ENCODE data around the gene TRABD2B. TPM values are rescaled to one million over a fixed set of nuclear protein-coding genes. Genes with fewer than 3 reads are reported as not detected.
A peak's percentile ranks its signal among the peaks of the same experiment; 100 is the strongest.

TRABD2B gene
- polyA plus RNA-seq, 1 donor, result 3.0 TPM

DNA sequence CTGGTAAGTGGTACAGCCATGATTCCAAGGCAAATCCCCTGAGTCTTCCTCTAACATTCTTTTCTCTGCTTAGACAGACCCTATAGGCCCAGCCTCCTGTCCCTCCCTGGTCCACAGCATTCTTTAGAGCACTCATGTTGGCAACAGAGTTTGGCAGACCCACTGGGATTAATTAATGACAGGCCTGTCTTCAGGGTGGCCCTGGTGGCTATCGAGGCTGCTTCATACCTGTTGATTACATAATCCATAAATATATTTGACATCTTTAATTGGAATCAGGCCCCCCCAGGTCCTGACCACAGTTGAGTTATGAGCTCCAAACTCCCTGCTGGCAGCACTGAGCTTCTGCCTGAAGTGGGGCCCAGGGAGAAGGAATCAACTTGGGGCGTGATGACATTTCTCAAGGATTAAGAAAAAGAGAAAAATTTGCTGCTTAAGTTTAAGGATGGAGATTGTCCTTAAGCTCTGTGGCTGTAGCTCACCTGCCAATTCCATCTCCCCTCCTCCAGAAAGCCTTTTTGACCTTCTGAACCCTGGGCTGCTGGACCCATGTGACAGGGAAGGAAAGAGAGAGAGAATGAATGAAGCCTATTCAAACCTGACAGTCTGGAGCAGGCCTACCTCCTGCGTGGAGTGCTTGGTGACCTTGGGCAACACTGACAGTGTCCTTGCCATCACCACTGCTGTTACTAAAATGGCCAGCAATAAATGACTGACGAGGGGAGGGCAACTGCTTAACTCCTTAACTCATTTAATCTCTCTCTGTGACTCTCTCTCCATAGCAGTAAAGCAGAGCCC lies 156.6 kb downstream of the TRABD2B start:
- DNase-seq, result peak in 1 of 2 donors; percentile 43
- no CpG with 5 or more reads among the region's 4 CpGs for WGBS (ENCODE audit: insufficient coverage, low lambda C conversion rate)
- Histone ChIP-seq H3K9me3 (ENCODE audit: control insufficient read depth, low read depth, low read length) (no peaks in the 10 kb centered on the region), H3K27ac (ENCODE audit: low read length) (no peak overlapping the region), H3K27me3 (ENCODE audit: control insufficient read depth, insufficient read depth, low read length) (no peaks in the 10 kb centered on the region), H3K4me3 (ENCODE audit: low read length) (no peak overlapping the region), H3K4me1 (ENCODE audit: control insufficient read depth, insufficient read depth, low read length) (peaks cover 47% of the 10 kb centered on the region), H3K36me3 (ENCODE audit: control insufficient read depth, insufficient read depth, low read length) (no peaks in the 10 kb centered on the region)

DNA sequence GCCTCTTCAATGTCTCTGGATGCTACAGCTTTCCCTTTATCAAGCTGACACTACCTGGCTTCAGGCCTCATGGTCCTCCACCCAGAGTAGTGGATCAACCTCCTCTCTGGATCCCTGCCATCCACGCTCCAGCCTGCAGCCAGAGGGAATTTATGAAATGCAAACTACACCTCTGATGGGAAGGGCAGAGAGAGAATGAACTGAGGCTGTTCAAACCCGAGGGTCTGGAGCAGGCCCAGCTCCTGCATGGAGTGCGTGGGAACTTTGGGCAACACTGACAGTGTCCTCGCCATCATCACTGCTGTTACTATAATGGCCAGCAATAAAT lies 157.8 kb downstream of the TRABD2B start:
- no peak for DNase-seq
- Histone ChIP-seq H3K4me1 (ENCODE audit: control insufficient read depth, insufficient read depth, low read length) (peaks cover 42% of the 10 kb centered on the region), H3K36me3 (ENCODE audit: control insufficient read depth, insufficient read depth, low read length) (no peaks in the 10 kb centered on the region), H3K9me3 (ENCODE audit: control insufficient read depth, low read depth, low read length) (peaks cover 3% of the 10 kb centered on the region), H3K4me3 (ENCODE audit: low read length) (no peak overlapping the region), H3K27me3 (ENCODE audit: control insufficient read depth, insufficient read depth, low read length) (no peaks in the 10 kb centered on the region), H3K27ac (ENCODE audit: low read length) (no peak overlapping the region)
- no CpG with 5 or more reads among the region's 4 CpGs for WGBS (ENCODE audit: insufficient coverage, low lambda C conversion rate)

DNA sequence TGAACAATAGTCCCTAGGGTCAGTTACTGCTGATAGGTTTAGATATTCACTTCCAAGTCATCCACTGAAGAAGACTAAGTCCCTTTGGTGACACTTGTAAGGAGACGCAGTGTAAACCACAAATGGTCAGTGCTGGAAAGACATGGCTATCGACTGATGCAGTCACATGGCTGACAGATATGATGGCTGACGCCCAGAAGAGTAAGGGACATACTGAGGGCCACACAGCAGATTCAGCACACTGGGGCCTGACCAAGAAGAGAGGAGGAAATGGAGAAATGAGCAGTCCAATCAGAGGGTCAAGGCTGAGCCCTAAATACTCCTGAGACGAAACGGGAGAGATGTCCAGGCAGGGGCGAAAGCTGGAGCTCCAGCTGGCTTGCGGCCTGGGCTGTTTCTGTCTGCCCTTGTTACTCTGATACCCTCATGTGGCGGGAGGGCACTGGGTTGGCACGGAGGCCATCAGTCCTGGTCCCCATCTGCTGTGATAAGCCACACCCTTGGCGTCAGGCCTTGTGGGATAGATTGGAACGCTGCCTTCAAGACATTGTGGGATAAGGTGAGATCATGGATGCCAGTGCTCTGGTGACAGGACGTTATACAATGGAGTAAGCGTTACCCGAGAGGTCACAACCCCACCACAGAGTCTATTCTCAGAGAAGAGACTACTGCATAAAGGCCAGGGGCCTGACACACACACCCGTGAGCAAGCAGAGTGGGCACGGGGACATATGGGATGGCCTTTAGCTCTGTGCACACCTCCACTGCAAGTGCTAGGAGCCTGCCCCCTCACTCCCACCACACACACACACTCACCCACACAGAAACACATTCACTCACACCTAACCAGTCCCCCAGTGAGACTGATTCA lies 158.4 kb downstream of the TRABD2B start:
- no peak for DNase-seq
- H3K27ac ChIP-seq (ENCODE audit: low read length), result no peak overlapping the region
- H3K9me3 ChIP-seq (ENCODE audit: control insufficient read depth, low read depth, low read length), result peaks cover 3% of the 10 kb centered on the region
- H3K36me3 ChIP-seq (ENCODE audit: control insufficient read depth, insufficient read depth, low read length), result no peaks in the 10 kb centered on the region
- peaks cover 36% of the 10 kb centered on the region for H3K4me1 ChIP-seq (ENCODE audit: control insufficient read depth, insufficient read depth, low read length)
- WGBS (ENCODE audit: insufficient coverage, low lambda C conversion rate), result no CpG with 5 or more reads among the region's 16 CpGs
- no peak overlapping the region for H3K4me3 ChIP-seq (ENCODE audit: low read length)
- no peaks in the 10 kb centered on the region for H3K27me3 ChIP-seq (ENCODE audit: control insufficient read depth, insufficient read depth, low read length)

DNA sequence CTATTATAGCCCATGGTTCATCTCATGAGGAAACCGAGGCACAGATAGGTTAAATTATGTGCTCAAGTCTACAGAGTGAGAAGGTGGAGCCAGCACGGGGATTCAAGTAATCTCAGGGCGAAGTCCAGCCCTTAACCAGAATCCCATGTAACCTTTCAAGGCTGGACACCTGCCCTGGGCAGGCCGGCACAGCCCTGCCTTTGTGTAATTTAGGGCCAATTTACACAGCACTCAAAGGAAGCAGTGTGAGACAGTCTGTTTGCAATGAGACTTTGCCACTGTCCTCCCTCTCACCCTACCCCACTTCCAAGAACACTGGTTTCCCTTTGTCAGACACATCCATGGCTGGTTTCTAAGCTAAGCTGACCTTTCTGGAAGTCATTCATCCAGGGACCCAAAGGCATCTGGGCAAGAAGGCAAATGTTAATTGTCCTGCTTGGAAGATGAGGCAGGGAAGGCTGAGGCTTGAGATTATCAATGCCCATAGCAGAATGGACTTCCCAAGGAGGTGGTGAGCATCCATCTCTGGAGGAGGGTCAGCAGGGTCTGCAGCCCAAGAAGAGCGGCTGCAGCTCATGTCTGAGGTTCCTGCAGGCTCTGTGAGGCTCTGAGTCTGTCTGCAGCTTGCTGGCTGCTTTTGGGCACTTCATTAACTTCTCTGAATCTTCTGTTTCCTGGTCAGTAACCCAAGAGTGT lies 159.2 kb downstream of the TRABD2B start:
- H3K9me3 ChIP-seq (ENCODE audit: control insufficient read depth, low read depth, low read length), result peaks cover 3% of the 10 kb centered on the region
- no peaks in the 10 kb centered on the region for H3K36me3 ChIP-seq (ENCODE audit: control insufficient read depth, insufficient read depth, low read length)
- WGBS (ENCODE audit: insufficient coverage, low lambda C conversion rate), result no CpG with 5 or more reads among the region's 5 CpGs
- H3K4me3 ChIP-seq (ENCODE audit: low read length), result no peak overlapping the region
- DNase-seq, result peak; percentile 45 to 76
- peaks cover 34% of the 10 kb centered on the region for H3K4me1 ChIP-seq (ENCODE audit: control insufficient read depth, insufficient read depth, low read length)
- peak overlapping the region; percentile 14 for H3K27ac ChIP-seq (ENCODE audit: low read length)
- no peaks in the 10 kb centered on the region for H3K27me3 ChIP-seq (ENCODE audit: control insufficient read depth, insufficient read depth, low read length)

DNA sequence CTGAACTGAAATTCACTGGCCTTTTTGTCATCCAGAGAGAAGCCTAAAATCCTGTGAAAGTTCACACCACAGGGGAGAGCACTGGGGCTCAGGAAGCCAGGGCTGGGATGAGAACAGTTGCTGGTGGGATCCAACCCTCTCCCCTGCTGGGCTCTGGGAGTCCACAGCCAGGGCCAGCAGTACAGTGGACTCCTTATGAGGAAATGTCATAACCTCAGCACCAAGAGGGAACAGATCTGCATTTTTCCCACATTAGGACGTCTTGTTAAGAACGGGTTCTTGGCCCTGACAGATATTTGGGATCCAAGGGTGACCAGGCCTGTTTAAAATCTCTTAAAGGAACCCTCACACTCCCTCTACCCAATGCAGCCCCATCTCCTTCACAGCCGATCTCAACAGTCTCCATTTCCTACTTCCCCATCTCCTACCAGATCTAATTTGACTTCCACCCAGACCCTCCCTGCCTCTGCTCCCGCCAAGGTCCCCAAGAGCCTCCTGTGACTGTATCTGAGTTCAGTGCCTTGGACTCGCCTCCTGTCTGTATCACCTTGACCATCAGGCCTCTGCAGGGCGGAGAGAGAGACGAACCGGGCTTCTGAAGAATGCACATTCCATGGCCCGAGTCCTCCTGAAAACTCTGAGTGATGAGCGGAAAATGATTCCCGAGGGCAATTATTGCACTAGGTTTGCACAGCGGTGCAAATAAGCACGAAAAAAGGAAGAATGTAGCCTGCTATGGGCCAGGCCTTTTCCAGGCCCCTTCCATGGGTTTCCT lies 159.9 kb downstream of the TRABD2B start:
- no peak for DNase-seq
- peaks cover 34% of the 10 kb centered on the region for H3K4me1 ChIP-seq (ENCODE audit: control insufficient read depth, insufficient read depth, low read length)
- H3K9me3 ChIP-seq (ENCODE audit: control insufficient read depth, low read depth, low read length), result peaks cover 3% of the 10 kb centered on the region
- WGBS (ENCODE audit: insufficient coverage, low lambda C conversion rate), result no CpG with 5 or more reads among the region's 13 CpGs
- no peaks in the 10 kb centered on the region for H3K36me3 ChIP-seq (ENCODE audit: control insufficient read depth, insufficient read depth, low read length)
- no peaks in the 10 kb centered on the region for H3K27me3 ChIP-seq (ENCODE audit: control insufficient read depth, insufficient read depth, low read length)
- peak overlapping the region; percentile 28 for H3K27ac ChIP-seq (ENCODE audit: low read length)
- H3K4me3 ChIP-seq (ENCODE audit: low read length), result no peak overlapping the region

DNA sequence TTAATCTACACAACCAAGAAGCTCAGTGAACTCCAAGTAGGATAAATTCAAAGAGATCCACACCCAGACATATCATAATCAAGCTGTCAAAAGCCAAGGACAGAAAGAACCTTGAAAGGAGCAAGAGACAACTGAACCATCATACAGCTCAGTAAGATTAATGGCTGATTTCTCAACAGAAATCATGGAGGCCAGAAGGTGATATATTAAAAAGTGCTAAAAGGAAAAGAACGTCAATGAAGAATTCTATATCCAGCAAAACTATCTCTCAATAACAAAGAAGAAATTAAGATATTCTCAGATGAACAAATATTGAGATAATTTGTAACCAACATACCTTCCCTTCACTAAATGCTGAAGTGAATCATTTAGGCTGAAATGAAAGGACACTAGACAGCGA lies 161.8 kb downstream of the TRABD2B start:
- no peak for DNase-seq
- Histone ChIP-seq H3K27me3 (ENCODE audit: control insufficient read depth, insufficient read depth, low read length) (no peaks in the 10 kb centered on the region), H3K4me1 (ENCODE audit: control insufficient read depth, insufficient read depth, low read length) (peaks cover 24% of the 10 kb centered on the region), H3K9me3 (ENCODE audit: control insufficient read depth, low read depth, low read length) (peaks cover 3% of the 10 kb centered on the region), H3K27ac (ENCODE audit: low read length) (no peak overlapping the region), H3K36me3 (ENCODE audit: control insufficient read depth, insufficient read depth, low read length) (no peaks in the 10 kb centered on the region), H3K4me3 (ENCODE audit: low read length) (no peak overlapping the region)
- WGBS (ENCODE audit: insufficient coverage, low lambda C conversion rate), result no CpG with 5 or more reads among the region's 2 CpGs

DNA sequence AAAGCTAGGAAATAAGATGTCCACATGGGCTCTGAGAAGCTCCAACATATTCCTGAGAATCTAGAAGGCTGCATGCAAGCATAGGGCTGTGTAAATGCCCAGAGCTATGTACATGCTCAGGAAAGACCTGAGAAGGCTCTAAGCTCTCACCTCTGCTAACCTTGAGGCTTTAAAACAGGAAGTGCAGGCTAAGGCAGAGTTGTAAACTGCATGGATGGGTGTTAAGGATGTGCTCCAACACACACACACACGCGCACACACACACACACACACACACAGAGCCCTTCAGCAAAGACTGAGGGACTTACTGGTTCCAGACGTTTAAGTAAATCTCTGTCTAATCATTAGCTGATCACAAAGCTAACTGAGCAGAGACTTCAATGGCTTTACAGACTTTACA lies 162.9 kb downstream of the TRABD2B start:
- no peak for DNase-seq
- Histone ChIP-seq H3K36me3 (ENCODE audit: control insufficient read depth, insufficient read depth, low read length) (no peaks in the 10 kb centered on the region), H3K4me3 (ENCODE audit: low read length) (no peak overlapping the region), H3K27ac (ENCODE audit: low read length) (no peak overlapping the region), H3K4me1 (ENCODE audit: control insufficient read depth, insufficient read depth, low read length) (peaks cover 22% of the 10 kb centered on the region), H3K27me3 (ENCODE audit: control insufficient read depth, insufficient read depth, low read length) (no peaks in the 10 kb centered on the region), H3K9me3 (ENCODE audit: control insufficient read depth, low read depth, low read length) (peaks cover 3% of the 10 kb centered on the region)
- WGBS (ENCODE audit: insufficient coverage, low lambda C conversion rate), result no CpG with 5 or more reads among the region's 3 CpGs

DNA sequence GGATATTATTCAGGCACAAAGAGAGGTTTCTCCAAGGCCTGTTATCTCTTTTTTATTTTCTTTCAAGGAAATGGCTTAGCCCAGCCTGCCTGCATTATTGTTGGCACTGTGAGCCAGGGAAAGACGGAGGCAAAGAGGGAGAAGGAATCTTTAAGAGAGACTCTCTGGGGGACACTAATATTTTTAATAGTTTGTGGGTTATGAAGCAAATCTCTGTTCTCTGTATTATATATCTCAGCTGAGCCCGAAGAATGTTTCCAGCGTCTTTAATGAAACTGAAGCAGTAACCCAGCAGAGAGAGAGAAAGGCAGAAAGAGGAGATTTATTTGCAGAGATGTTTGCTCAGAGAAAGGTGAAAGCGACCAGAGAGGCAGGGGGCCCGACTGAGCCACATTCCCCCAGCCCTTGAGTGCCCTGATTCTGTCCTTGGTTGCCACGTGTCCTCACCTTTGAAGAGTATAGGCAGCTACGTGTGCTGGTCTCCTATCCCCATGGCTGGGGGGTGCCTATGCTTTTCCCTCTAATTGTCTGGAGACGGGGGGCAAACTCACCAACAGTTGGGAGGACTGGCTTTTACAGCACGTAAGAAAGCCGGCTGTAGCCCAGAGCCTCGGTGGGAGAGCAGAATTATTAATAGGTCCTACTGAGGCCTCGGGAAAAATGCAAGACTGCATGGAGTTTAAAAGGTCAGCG lies 166.4 kb downstream of the TRABD2B start:
- Histone ChIP-seq H3K27me3 (ENCODE audit: control insufficient read depth, insufficient read depth, low read length) (no peaks in the 10 kb centered on the region), H3K4me3 (ENCODE audit: low read length) (no peak overlapping the region), H3K27ac (ENCODE audit: low read length) (no peak overlapping the region), H3K9me3 (ENCODE audit: control insufficient read depth, low read depth, low read length) (peaks cover 3% of the 10 kb centered on the region), H3K4me1 (ENCODE audit: control insufficient read depth, insufficient read depth, low read length) (peaks cover 3% of the 10 kb centered on the region), H3K36me3 (ENCODE audit: control insufficient read depth, insufficient read depth, low read length) (no peaks in the 10 kb centered on the region)
- WGBS (ENCODE audit: insufficient coverage, low lambda C conversion rate), result 83% methylated on average over 4 of the region's 13 CpGs
- no peak for DNase-seq

DNA sequence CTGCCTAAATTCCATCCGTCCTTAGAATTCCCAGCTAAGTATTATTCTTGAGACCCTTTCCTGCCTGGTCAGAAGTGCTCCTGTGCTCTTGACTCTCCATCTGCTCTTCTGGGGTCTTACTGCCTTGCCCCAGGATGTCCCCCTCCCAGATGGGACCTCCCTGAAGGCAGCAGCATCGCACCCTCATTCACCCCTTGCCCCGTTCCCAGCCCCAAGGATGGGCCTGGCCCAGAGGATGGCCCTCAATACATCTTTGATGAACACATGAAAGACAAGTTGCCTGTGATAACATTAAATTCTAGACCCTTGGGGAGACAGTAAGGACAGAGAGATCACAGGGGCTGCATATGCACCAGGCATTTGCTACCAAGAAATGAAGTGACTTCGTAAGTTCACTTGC lies 167.2 kb downstream of the TRABD2B start:
- WGBS (ENCODE audit: insufficient coverage, low lambda C conversion rate), result no CpG with 5 or more reads among the region's 4 CpGs
- no peak for DNase-seq
- Histone ChIP-seq H3K27ac (ENCODE audit: low read length) (no peak overlapping the region), H3K4me1 (ENCODE audit: control insufficient read depth, insufficient read depth, low read length) (peaks cover 5% of the 10 kb centered on the region), H3K36me3 (ENCODE audit: control insufficient read depth, insufficient read depth, low read length) (no peaks in the 10 kb centered on the region), H3K4me3 (ENCODE audit: low read length) (no peak overlapping the region), H3K27me3 (ENCODE audit: control insufficient read depth, insufficient read depth, low read length) (no peaks in the 10 kb centered on the region), H3K9me3 (ENCODE audit: control insufficient read depth, low read depth, low read length) (no peaks in the 10 kb centered on the region)
